GM19452 (cell line): ENCODE data around the gene ZNF580.

ENCODE experiments used
- ATAC-seq: cut with Tn5 transposase; IDR thresholded peaks from one replicate; pipeline ENCODE4 v1.9.1; 2021; ENCODE audit not compliant: unreplicated experiment

The ZNF580 gene

GRCh38 chr19:55688422-55689218 is 47.8 kb downstream of the ZNF580 start:
- no peak for ATAC-seq

DNA sequence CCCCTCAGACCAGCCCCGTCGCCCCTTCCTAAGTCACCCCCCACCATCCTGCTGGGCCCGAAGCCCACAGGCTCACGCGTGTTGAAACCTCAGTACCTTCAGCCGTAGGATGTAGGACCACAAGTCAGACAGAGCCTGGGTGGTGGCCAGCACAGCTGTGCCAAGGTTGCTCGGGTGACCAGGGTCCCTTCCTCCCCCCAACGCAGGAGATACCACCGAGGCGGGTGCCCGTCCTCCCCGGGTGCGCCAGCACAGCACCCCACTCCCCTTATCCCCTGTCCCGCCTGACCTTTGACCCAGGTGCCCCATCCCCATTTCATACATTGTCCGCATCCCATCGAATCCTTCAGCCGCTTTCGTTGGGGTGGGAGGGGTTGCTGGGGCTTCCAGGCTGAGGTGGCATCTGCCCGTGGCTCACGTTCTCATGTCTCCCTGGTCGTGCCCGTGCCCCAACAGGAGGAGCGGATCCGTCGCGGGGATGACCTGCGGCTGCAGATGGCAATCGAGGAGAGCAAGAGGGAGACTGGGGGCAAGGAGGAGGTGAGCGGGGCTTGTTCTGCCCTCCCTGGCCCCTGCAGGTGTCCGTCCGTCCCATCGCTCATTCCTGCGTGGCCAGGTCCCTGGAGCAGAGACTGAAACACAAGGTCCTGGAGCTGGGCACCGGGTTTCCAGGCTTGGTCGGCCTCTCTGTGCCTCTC is 48.8 kb downstream of the ZNF580 start:
- ATAC-seq, result no peak

DNA sequence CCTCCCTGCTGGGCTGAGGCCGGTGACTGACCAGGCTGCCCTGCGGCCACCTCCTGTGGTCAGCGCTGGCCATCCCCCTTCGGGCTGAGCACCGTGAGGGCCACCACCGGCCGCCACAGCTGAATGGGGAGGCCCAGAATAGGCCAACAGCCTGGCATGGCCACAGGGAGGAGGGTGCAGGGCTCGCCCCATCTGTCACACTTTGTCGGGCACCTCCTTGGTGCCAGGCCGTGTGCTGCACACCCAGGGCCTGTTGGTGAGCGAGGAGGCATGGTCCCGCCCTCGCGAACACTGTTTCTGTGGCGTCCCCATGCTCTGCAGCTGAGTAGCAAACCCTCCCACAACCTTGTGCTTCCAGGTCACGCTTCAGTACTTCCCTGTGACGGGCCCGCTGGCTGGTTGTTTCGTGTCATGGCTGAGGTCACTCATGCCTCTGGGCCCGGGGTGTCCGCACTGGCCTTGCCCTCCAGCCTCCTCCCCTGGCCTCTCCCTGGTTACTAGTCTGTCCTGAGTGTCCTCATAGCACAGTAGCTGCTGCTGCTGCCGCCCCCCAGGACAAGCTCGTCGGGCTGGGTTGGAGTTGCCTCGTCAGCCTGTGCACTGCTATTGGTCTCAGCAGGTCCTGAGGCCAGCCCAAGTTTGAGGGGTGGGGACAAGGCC is 49.4 kb downstream of the ZNF580 start:
- no peak for ATAC-seq

GRCh38 chr19:55690769-55691545 is 50.2 kb downstream of the ZNF580 start:
- ATAC-seq, result no peak

GRCh38 chr19:55691561-55692481 is 51.0 kb downstream of the ZNF580 start:
- no peak for ATAC-seq

GRCh38 chr19:55692681-55693081 is 51.9 kb downstream of the ZNF580 start:
- no peak for ATAC-seq
